Transverse colon (tissue), 3 donors: ENCODE results near the gene FLOT1.

Experiments used
- EP300 ChIP-seq: sonication (generic); formaldehyde crosslinking; IDR thresholded peaks from one replicate; pipeline ENCODE4 v1.6.1; 2017; ENCODE audit warnings: antibody characterized with exemption, low read depth
- POLR2A ChIP-seq: fragments of 450-650 bp; IDR thresholded peaks from one replicate; pipeline ENCODE4 v1.6.1; 2016; ENCODE audit warnings: antibody characterized with exemption, mild to moderate bottlenecking, moderate library complexity
- TF ChIP-seq, protein P1 (sequence below), 5 experiments: fragments of 200-600 bp in 3 of 5; fragments of 450-650 bp in 2 of 5; sonication (generic) in 3 of 5; IDR thresholded peaks; 1 replicate in 2 of 5; 2 replicates in 3 of 5; pipeline ENCODE4 v1.5.1; 2016 to 2017; ENCODE audit warnings: antibody characterized with exemption in 5 of 5, inconsistent platforms in 3 of 5, mild to moderate bottlenecking in 2 of 5, moderate library complexity in 1 of 5

DNA sequence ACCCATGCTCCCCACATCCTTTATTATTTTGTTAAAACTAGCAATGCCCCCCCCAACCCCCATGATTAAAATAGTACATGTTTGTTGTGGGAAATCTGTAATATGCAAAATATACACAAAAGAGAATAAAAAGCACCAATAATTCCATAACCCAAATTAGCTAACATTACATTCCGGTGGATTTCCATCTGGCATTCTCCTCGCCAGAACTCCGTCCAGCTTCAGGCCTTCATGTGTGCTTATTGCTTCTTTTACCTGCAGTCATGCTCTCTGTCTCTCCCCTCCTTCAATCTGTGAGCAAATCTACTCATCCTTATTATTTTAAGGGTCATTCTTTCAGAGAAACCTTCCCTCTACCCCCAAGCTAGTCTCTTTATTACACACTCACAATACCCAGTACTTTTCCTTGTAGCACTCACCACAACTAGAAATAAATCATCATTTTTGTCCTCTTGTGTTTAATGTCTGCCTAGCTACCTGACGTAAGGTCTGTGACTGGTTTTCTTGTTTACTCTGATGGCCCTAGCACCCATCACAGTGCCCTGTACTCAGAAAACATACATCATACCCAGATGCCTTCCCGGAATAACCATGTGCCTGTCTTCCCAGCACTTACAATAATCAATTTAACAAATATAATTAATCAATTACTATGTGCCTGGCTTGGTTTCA, 27.5 kb upstream of the FLOT1 start:
- TF ChIP-seq, protein P1, sequence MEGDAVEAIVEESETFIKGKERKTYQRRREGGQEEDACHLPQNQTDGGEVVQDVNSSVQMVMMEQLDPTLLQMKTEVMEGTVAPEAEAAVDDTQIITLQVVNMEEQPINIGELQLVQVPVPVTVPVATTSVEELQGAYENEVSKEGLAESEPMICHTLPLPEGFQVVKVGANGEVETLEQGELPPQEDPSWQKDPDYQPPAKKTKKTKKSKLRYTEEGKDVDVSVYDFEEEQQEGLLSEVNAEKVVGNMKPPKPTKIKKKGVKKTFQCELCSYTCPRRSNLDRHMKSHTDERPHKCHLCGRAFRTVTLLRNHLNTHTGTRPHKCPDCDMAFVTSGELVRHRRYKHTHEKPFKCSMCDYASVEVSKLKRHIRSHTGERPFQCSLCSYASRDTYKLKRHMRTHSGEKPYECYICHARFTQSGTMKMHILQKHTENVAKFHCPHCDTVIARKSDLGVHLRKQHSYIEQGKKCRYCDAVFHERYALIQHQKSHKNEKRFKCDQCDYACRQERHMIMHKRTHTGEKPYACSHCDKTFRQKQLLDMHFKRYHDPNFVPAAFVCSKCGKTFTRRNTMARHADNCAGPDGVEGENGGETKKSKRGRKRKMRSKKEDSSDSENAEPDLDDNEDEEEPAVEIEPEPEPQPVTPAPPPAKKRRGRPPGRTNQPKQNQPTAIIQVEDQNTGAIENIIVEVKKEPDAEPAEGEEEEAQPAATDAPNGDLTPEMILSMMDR (IDR thresholded peaks at IDR 0.05), result no peak
- TF ChIP-seq POLR2A (no peak), EP300 (no peak)
